ENCODE results near the gene AGRN.

DNA sequence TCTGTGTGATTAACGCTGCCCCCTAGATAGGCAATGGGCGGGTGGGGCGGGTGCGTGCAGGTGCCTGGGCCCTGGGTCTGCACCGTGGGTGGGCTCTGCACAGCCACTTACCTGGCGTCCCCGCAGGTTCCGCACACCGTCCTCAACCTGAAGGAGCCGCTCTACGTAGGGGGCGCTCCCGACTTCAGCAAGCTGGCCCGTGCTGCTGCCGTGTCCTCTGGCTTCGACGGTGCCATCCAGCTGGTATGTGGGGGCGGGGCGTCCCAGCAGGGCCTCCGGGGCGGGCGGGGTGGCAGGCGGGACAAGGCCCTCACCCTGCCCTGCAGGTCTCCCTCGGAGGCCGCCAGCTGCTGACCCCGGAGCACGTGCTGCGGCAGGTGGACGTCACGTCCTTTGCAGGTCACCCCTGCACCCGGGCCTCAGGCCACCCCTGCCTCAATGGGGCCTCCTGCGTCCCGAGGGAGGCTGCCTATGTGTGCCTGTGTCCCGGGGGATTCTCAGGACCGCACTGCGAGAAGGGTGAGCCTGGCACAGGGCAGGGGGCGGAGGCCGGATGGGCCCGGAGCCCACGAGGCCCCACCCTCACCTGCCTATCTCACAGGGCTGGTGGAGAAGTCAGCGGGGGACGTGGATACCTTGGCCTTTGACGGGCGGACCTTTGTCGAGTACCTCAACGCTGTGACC lies 31.3 kb downstream of the AGRN start:
- TF ChIP-seq POLR2A (IDR thresholded peaks at IDR 0.05) (no peak), CTCF (IDR thresholded peaks at IDR 0.05) (no peak), EP300 (IDR thresholded peaks at IDR 0.05) (no peak)

Measured in ovary (tissue), 3 donors.